ENCODE results near the gene ZNF462. TPM values are rescaled to one million over a fixed set of nuclear protein-coding genes. Genes with fewer than 3 reads are reported as not detected.
A peak's percentile ranks its signal among the peaks of the same experiment; 100 is the strongest.

Gene ZNF462
- total and polyA plus RNA-seq, 2 donors (not counting 1 experiment from before 2014, with no cell fraction given) = 6.0 to 27.4 TPM

- H3K36me3 ChIP-seq (ENCODE audit: control insufficient read depth, insufficient read depth, low read length) = no peaks in the 10 kb centered on the region
- no peak for DNase-seq (ENCODE audit: low read depth in 2 of 2)
- H2AFZ ChIP-seq (ENCODE audit: low read length) = no peak overlapping the region
- no peak overlapping the region for H3K27ac ChIP-seq (ENCODE audit: insufficient read depth, low read length)
- no peaks in the 10 kb centered on the region for H3K9me3 ChIP-seq (ENCODE audit: control insufficient read depth, insufficient read depth, low read depth, low read length)
- no peak overlapping the region for H3K4me2 ChIP-seq (ENCODE audit: extremely low read depth, insufficient read depth, low read length)
- H3K79me2 ChIP-seq (ENCODE audit: control insufficient read depth, insufficient read depth, low read length) = peaks cover 34% of the 10 kb centered on the region
- peaks cover 2% of the 10 kb centered on the region for H3K4me1 ChIP-seq (ENCODE audit: control insufficient read depth, extremely low read depth, insufficient read depth, low read length)
- TF ChIP-seq CTCF (conservative IDR thresholded peaks at IDR 0.05 in 1 of 2, IDR thresholded peaks at IDR 0.05 in 1 of 2; ENCODE audit: low read depth in 1 of 2, low read length in 2 of 2) (no peak), EZH2 (IDR thresholded peaks at IDR 0.05; ENCODE audit: low read length, missing control alignments) (no peak)
- H3K9ac ChIP-seq (ENCODE audit: insufficient read depth, low read length) = no peak overlapping the region
- no peaks in the 10 kb centered on the region for H3K27me3 ChIP-seq (ENCODE audit: control insufficient read depth, insufficient read depth, low read length)
- no peaks in the 10 kb centered on the region for H4K20me1 ChIP-seq (ENCODE audit: control insufficient read depth, extremely low read depth, insufficient read depth, low read length)
- no peak overlapping the region for H3K4me3 ChIP-seq (replicated peaks in 1 of 4; ENCODE audit: control extremely low read depth in 1 of 4, insufficient read depth in 1 of 4, low read depth in 3 of 4, low read length in 4 of 4)
Observed at GRCh38 chr9:106868087-106868486, 5.1 kb downstream of the ZNF462 start.

- H3K4me1 ChIP-seq (ENCODE audit: control insufficient read depth, extremely low read depth, insufficient read depth, low read length) = peaks cover 2% of the 10 kb centered on the region
- no peaks in the 10 kb centered on the region for H3K36me3 ChIP-seq (ENCODE audit: control insufficient read depth, insufficient read depth, low read length)
- H3K4me2 ChIP-seq (ENCODE audit: extremely low read depth, insufficient read depth, low read length) = no peak overlapping the region
- no peaks in the 10 kb centered on the region for H3K27me3 ChIP-seq (ENCODE audit: control insufficient read depth, insufficient read depth, low read length)
- H3K4me3 ChIP-seq (replicated peaks in 1 of 4; ENCODE audit: control extremely low read depth in 1 of 4, insufficient read depth in 1 of 4, low read depth in 3 of 4, low read length in 4 of 4) = no peak overlapping the region
- H3K27ac ChIP-seq (ENCODE audit: insufficient read depth, low read length) = no peak overlapping the region
- H3K9ac ChIP-seq (ENCODE audit: insufficient read depth, low read length) = no peak overlapping the region
- TF ChIP-seq EZH2 (IDR thresholded peaks at IDR 0.05; ENCODE audit: low read length, missing control alignments) = no peak
- TF ChIP-seq CTCF (conservative IDR thresholded peaks at IDR 0.05 in 1 of 2, IDR thresholded peaks at IDR 0.05 in 1 of 2; ENCODE audit: low read depth in 1 of 2, low read length in 2 of 2) = no peak
- H3K9me3 ChIP-seq (ENCODE audit: control insufficient read depth, insufficient read depth, low read depth, low read length) = no peaks in the 10 kb centered on the region
- peak in 1 of 2 donors; percentile 65 for DNase-seq (ENCODE audit: low read depth in 2 of 2)
- H2AFZ ChIP-seq (ENCODE audit: low read length) = no peak overlapping the region
- no peaks in the 10 kb centered on the region for H4K20me1 ChIP-seq (ENCODE audit: control insufficient read depth, extremely low read depth, insufficient read depth, low read length)
- H3K79me2 ChIP-seq (ENCODE audit: control insufficient read depth, insufficient read depth, low read length) = peaks cover 32% of the 10 kb centered on the region
Observed at GRCh38 chr9:106868565-106868964, 5.6 kb downstream of the ZNF462 start.

- Histone ChIP-seq H3K79me2 (ENCODE audit: control insufficient read depth, insufficient read depth, low read length) (peaks cover 31% of the 10 kb centered on the region), H3K4me2 (ENCODE audit: extremely low read depth, insufficient read depth, low read length) (no peak overlapping the region), H3K4me1 (ENCODE audit: control insufficient read depth, extremely low read depth, insufficient read depth, low read length) (peaks cover 2% of the 10 kb centered on the region), H3K4me3 (replicated peaks in 1 of 4; ENCODE audit: control extremely low read depth in 1 of 4, insufficient read depth in 1 of 4, low read depth in 3 of 4, low read length in 4 of 4) (peak overlapping the region in 1 of 4 experiments; percentile 12), H3K9ac (ENCODE audit: insufficient read depth, low read length) (no peak overlapping the region), H4K20me1 (ENCODE audit: control insufficient read depth, extremely low read depth, insufficient read depth, low read length) (no peaks in the 10 kb centered on the region), H3K27ac (ENCODE audit: insufficient read depth, low read length) (no peak overlapping the region), H3K9me3 (ENCODE audit: control insufficient read depth, insufficient read depth, low read depth, low read length) (no peaks in the 10 kb centered on the region), H3K36me3 (ENCODE audit: control insufficient read depth, insufficient read depth, low read length) (no peaks in the 10 kb centered on the region), H3K27me3 (ENCODE audit: control insufficient read depth, insufficient read depth, low read length) (no peaks in the 10 kb centered on the region), H2AFZ (ENCODE audit: low read length) (no peak overlapping the region)
- peak in 1 of 2 donors; percentile 59 for DNase-seq (ENCODE audit: low read depth in 2 of 2)
- TF ChIP-seq CTCF (conservative IDR thresholded peaks at IDR 0.05 in 1 of 2, IDR thresholded peaks at IDR 0.05 in 1 of 2; ENCODE audit: low read depth in 1 of 2, low read length in 2 of 2) = no peak
- no peak for TF ChIP-seq EZH2 (IDR thresholded peaks at IDR 0.05; ENCODE audit: low read length, missing control alignments)
Observed at GRCh38 chr9:106869028-106869427, 6.1 kb downstream of the ZNF462 start.

Measured in fibroblast of lung (primary cell).